Type B pancreatic cell (in vitro differentiated cells): ENCODE data around the gene DNAH8. TPM values are rescaled to one million over a fixed set of nuclear protein-coding genes. Genes with fewer than 3 reads are reported as not detected.

Source experiments
- DNase-seq: peaks from one replicate; pipeline ENCODE4 v3.0.0; 2021; ENCODE audit warnings: mixed read lengths; ENCODE audit not compliant: unreplicated experiment; ENCODE audit errors: extremely low spot score
- H3K27ac Mint-ChIP-seq: 2 replicates; pipeline ENCODE4 v1.8.0; 2021; ENCODE audit warnings: mild to moderate bottlenecking, mixed read lengths
- H3K27me3 Mint-ChIP-seq: 2 replicates; pipeline ENCODE4 v1.8.0; 2021; ENCODE audit warnings: mixed read lengths
- H3K36me3 Mint-ChIP-seq: 2 replicates; pipeline ENCODE4 v1.8.0; 2021; ENCODE audit warnings: mixed read lengths
- H3K4me1 Mint-ChIP-seq: one replicate; pipeline ENCODE4 v1.8.0; 2021; ENCODE audit warnings: mixed read lengths; ENCODE audit not compliant: unreplicated experiment
- H3K4me3 Mint-ChIP-seq: 2 replicates; pipeline ENCODE4 v1.8.0; 2021; ENCODE audit warnings: mild to moderate bottlenecking, mixed read lengths
- H3K9me3 Mint-ChIP-seq: 2 replicates; pipeline ENCODE4 v1.8.0; 2021; ENCODE audit warnings: mixed read lengths
- CTCF ChIP-seq: fragments of 200-600 bp; sonication (generic); conservative IDR thresholded peaks from 2 replicates; pipeline ENCODE4 v1.5.0; 2021; ENCODE audit warnings: antibody characterized with exemption, mild to moderate bottlenecking
- total RNA-seq: library from RNA; stranded (reverse); gene quantifications from 2 replicates; pipeline ENCODE4 v1.2.1, GENCODE V29; 2021; ENCODE audit warnings: low replicate concordance

Gene DNAH8
- total RNA-seq, 1 donor from 2014 or later: 0.05 TPM

GRCh38 chr6:38984723-38985122, 269.6 kb downstream of the DNAH8 start:
- Mint-ChIP-seq H3K27ac (no peak overlapping the region), H3K27me3 (peaks cover 8% of the 10 kb centered on the region), H3K9me3 (no peaks in the 10 kb centered on the region), H3K4me1 (no peaks in the 10 kb centered on the region), H3K4me3 (no peak overlapping the region), H3K36me3 (no peaks in the 10 kb centered on the region)
- no peak for TF ChIP-seq CTCF
- DNase-seq: no peak

GRCh38 chr6:38985839-38986238, 270.7 kb downstream of the DNAH8 start:
- no peak for DNase-seq
- Mint-ChIP-seq H3K4me1 (no peaks in the 10 kb centered on the region), H3K27me3 (peaks cover 3% of the 10 kb centered on the region), H3K36me3 (no peaks in the 10 kb centered on the region), H3K9me3 (no peaks in the 10 kb centered on the region), H3K27ac (no peak overlapping the region), H3K4me3 (no peak overlapping the region)
- TF ChIP-seq CTCF: no peak

- Mint-ChIP-seq H3K27ac (no peak overlapping the region), H3K4me1 (no peaks in the 10 kb centered on the region), H3K9me3 (no peaks in the 10 kb centered on the region), H3K4me3 (no peak overlapping the region), H3K27me3 (peaks cover 13% of the 10 kb centered on the region), H3K36me3 (no peaks in the 10 kb centered on the region)
- no peak for TF ChIP-seq CTCF
- no peak for DNase-seq
Observed at GRCh38 chr6:38987503-38987902, 272.4 kb downstream of the DNAH8 start.

- Mint-ChIP-seq H3K36me3 (no peaks in the 10 kb centered on the region), H3K4me3 (no peak overlapping the region), H3K4me1 (no peaks in the 10 kb centered on the region), H3K27ac (no peak overlapping the region), H3K27me3 (peaks cover 18% of the 10 kb centered on the region), H3K9me3 (no peaks in the 10 kb centered on the region)
- TF ChIP-seq CTCF: no peak
- DNase-seq: no peak
Observed at GRCh38 chr6:38988736-38989449, 273.8 kb downstream of the DNAH8 start.

- Mint-ChIP-seq H3K36me3 (no peaks in the 10 kb centered on the region), H3K4me1 (no peaks in the 10 kb centered on the region), H3K4me3 (no peak overlapping the region), H3K27ac (no peak overlapping the region), H3K27me3 (peaks cover 20% of the 10 kb centered on the region), H3K9me3 (no peaks in the 10 kb centered on the region)
- TF ChIP-seq CTCF: no peak
- no peak for DNase-seq
Observed at GRCh38 chr6:38990475-38990874, 275.4 kb downstream of the DNAH8 start.
